ENCODE measurements around the gene SFRP4. TPM values are rescaled to one million over a fixed set of nuclear protein-coding genes. Genes with fewer than 3 reads are reported as not detected.

Gene SFRP4
- total RNA-seq, 1 donor from 2014 or later: not detected

- Mint-ChIP-seq H3K27ac (ENCODE audit: unreplicated experiment) (no peak overlapping the region), H3K4me3 (ENCODE audit: unreplicated experiment) (peak overlapping the region; percentile 90), H3K36me3 (ENCODE audit: low read depth, unreplicated experiment) (peaks cover 4% of the 10 kb centered on the region), H3K27me3 (ENCODE audit: unreplicated experiment) (peaks cover 4% of the 10 kb centered on the region), H3K9me3 (ENCODE audit: unreplicated experiment) (no peaks in the 10 kb centered on the region), H3K4me1 (ENCODE audit: unreplicated experiment) (peaks cover 11% of the 10 kb centered on the region)
- peak; percentile 31 for DNase-seq (ENCODE audit: low spot score)
- TF ChIP-seq CTCF (IDR thresholded peaks at IDR 0.05; ENCODE audit: unreplicated experiment): peak; percentile 28
These were observed 4.5 kb upstream of the SFRP4 start for GRCh38 chr7:37920849-37921805.

GRCh38 chr7:37920305-37920848, 3.8 kb upstream of the SFRP4 start, which contains the start of gene EPDR1:
Gene EPDR1, plus strand, starts transcription at chr7:37920640. Its CDS starts 300 bp downstream, at chr7:37920940.
- Mint-ChIP-seq H3K36me3 (ENCODE audit: low read depth, unreplicated experiment) (no peaks in the 10 kb centered on the region), H3K4me1 (ENCODE audit: unreplicated experiment) (peaks cover 11% of the 10 kb centered on the region), H3K9me3 (ENCODE audit: unreplicated experiment) (no peaks in the 10 kb centered on the region), H3K27ac (ENCODE audit: unreplicated experiment) (peak within 1 kb of the TSS; percentile 24), H3K4me3 (ENCODE audit: unreplicated experiment) (peak within 1 kb of the TSS; percentile 90), H3K27me3 (ENCODE audit: unreplicated experiment) (peaks cover 6% of the 10 kb centered on the region)
- TF ChIP-seq CTCF (IDR thresholded peaks at IDR 0.05; ENCODE audit: unreplicated experiment): no peak
- peak; percentile 65 for DNase-seq (ENCODE audit: low spot score)

- no peak overlapping the region for H3K4me3 Mint-ChIP-seq (ENCODE audit: unreplicated experiment)
- no peak for TF ChIP-seq CTCF (IDR thresholded peaks at IDR 0.05; ENCODE audit: unreplicated experiment)
- no peaks in the 10 kb centered on the region for H3K9me3 Mint-ChIP-seq (ENCODE audit: unreplicated experiment)
- no peak overlapping the region for H3K27ac Mint-ChIP-seq (ENCODE audit: unreplicated experiment)
- DNase-seq (ENCODE audit: low spot score): no peak
- H3K36me3 Mint-ChIP-seq (ENCODE audit: low read depth, unreplicated experiment): no peaks in the 10 kb centered on the region
- H3K4me1 Mint-ChIP-seq (ENCODE audit: unreplicated experiment): peaks cover 11% of the 10 kb centered on the region
- peaks cover 4% of the 10 kb centered on the region for H3K27me3 Mint-ChIP-seq (ENCODE audit: unreplicated experiment)
These were observed 1.9 kb upstream of the SFRP4 start for GRCh38 chr7:37918526-37918925.

GRCh38 chr7:37916017-37916672, 472 bp downstream of the SFRP4 start:
- Mint-ChIP-seq H3K9me3 (ENCODE audit: unreplicated experiment) (no peaks in the 10 kb centered on the region), H3K36me3 (ENCODE audit: low read depth, unreplicated experiment) (no peaks in the 10 kb centered on the region), H3K27me3 (ENCODE audit: unreplicated experiment) (peaks cover 4% of the 10 kb centered on the region), H3K4me1 (ENCODE audit: unreplicated experiment) (peaks cover 11% of the 10 kb centered on the region), H3K27ac (ENCODE audit: unreplicated experiment) (no peak overlapping the region), H3K4me3 (ENCODE audit: unreplicated experiment) (peak overlapping the region; percentile 67)
- TF ChIP-seq CTCF (IDR thresholded peaks at IDR 0.05; ENCODE audit: unreplicated experiment): no peak
- no peak for DNase-seq (ENCODE audit: low spot score)

Measured in endothelial cell (in vitro differentiated cells).